ENCODE data around the gene EPN3.
A peak's percentile ranks its signal among the peaks of the same experiment; 100 is the strongest.

EPN3 gene

GRCh38 chr17:50532452-50533024 is at the start of gene EPN3:
Gene EPN3 (plus strand): TSS chr17:50532735. CDS start chr17:50536557, 3,822 bp downstream.
- DNase-seq = no peak

GRCh38 chr17:50483266-50483665 is 49.3 kb upstream of the EPN3 start:
- DNase-seq = no peak

GRCh38 chr17:50484386-50485155 is 48.0 kb upstream of the EPN3 start:
- DNase-seq = no peak

- DNase-seq = no peak
Observed at GRCh38 chr17:50487213-50488096, 45.1 kb upstream of the EPN3 start.

GRCh38 chr17:50488880-50489279 is 43.7 kb upstream of the EPN3 start:
- no peak for DNase-seq

- DNase-seq = no peak
Observed at GRCh38 chr17:50491505-50491904, 41.0 kb upstream of the EPN3 start.

GRCh38 chr17:50492214-50492613 is 40.3 kb upstream of the EPN3 start:
- DNase-seq = no peak

GRCh38 chr17:50493744-50494143 is 38.8 kb upstream of the EPN3 start:
- DNase-seq = no peak

- no peak for DNase-seq
Observed at GRCh38 chr17:50495217-50495823, 37.2 kb upstream of the EPN3 start.

- DNase-seq = no peak
Observed at GRCh38 chr17:50495918-50496317, 36.6 kb upstream of the EPN3 start.

GRCh38 chr17:50498021-50498874 is 34.3 kb upstream of the EPN3 start:
- DNase-seq = no peak

GRCh38 chr17:50499270-50499669 is 33.3 kb upstream of the EPN3 start:
- DNase-seq = no peak

- no peak for DNase-seq
Observed at GRCh38 chr17:50499721-50500120, 32.8 kb upstream of the EPN3 start.

- peak; percentile 46 for DNase-seq
Observed at GRCh38 chr17:50501054-50501453, 31.5 kb upstream of the EPN3 start.

GRCh38 chr17:50502301-50502990 is 30.1 kb upstream of the EPN3 start:
- no peak for DNase-seq

GRCh38 chr17:50505591-50506130 is 26.9 kb upstream of the EPN3 start:
- no peak for DNase-seq

GRCh38 chr17:50506298-50506697 is 26.2 kb upstream of the EPN3 start:
- no peak for DNase-seq

- DNase-seq = peak; percentile 81
Observed at GRCh38 chr17:50507871-50508572, 24.5 kb upstream of the EPN3 start, which contains the start of gene MYCBPAP. Gene MYCBPAP (plus strand): TSS chr17:50508439. CDS start chr17:50508675, 236 bp downstream.

GRCh38 chr17:50508573-50509460 is 23.7 kb upstream of the EPN3 start:
- DNase-seq = no peak
